D341Med (cell line): Measurements from ENCODE around the gene NRCAM.

Experiments used
- DNase-seq: peaks from one replicate; pipeline ENCODE4 v3.0.0; 2012; ENCODE audit warnings: low spot score

The NRCAM gene

GRCh38 chr7:108247614-108248013, 208.6 kb downstream of the NRCAM start:
- DNase-seq: no peak

DNA sequence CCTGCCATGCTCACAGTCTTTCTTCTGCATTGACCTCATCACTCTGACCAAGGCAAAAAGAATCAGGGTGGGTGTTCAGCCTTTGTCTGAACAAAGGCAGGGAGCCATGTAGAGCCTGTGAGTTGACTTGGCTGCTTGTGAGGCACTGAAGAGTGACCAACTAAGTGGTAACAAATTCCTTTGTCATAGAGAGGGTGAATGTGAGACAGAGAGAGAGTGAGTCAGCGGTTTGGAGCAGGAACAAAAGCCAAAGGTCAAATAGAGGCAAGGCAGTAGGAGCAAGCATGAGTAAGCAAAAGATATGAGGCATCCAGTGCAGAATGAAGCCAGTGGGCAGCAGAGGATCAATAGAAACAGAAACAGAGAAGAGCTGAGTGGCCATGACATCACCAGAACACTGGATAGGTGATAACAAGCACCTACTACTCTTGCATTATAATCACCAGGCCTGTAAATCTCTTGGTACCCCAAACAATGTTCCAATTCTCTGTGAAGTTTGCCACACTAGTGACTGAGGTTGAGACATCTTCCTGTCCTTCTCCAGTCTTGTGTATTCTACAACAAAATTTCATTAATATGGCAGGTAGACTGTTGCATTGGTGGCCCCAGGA, 209.9 kb downstream of the NRCAM start:
- DNase-seq: no peak

GRCh38 chr7:108245523-108246226, 210.6 kb downstream of the NRCAM start:
- DNase-seq: no peak

GRCh38 chr7:108244110-108244509, 212.1 kb downstream of the NRCAM start:
- DNase-seq: no peak

GRCh38 chr7:108239501-108240225, 216.6 kb downstream of the NRCAM start:
- peak; percentile 64 for DNase-seq

- no peak for DNase-seq
Measured at GRCh38 chr7:108236681-108237415, 219.4 kb downstream of the NRCAM start.

DNA sequence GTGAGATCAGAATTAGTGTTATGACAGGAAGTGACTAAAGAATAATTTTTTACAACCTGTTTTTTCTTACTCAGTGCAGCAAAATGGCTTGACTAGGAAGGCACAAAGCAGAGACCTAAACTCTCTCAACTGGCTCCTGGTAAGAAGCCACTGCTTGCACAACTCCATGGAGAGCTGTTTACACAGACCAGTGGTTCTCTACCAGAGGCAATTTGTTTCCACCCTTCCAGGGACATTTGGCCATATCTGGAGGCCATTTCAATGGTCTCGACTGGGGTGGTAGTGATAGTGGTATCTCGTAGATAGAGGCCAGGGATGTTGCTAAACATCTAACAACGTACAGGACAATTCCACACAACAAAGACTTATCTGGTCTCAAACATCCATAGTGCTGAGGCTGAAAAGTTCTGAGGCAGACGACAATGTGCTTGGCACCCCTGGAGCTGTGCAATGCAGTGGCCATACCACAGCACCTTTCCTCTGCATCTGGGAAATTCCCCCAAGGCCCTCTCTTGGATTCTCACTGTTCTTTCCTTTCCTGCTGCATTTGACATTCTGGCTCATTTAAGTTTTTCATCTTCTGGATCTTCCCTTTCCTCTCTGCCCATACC, 220.7 kb downstream of the NRCAM start:
- DNase-seq: no peak

GRCh38 chr7:108234971-108235450, 221.2 kb downstream of the NRCAM start:
- no peak for DNase-seq

GRCh38 chr7:108234281-108234680, 222.0 kb downstream of the NRCAM start:
- no peak for DNase-seq

GRCh38 chr7:108232076-108232475, 224.2 kb downstream of the NRCAM start:
- no peak for DNase-seq

- no peak for DNase-seq
Measured at GRCh38 chr7:108231221-108231620, 225.0 kb downstream of the NRCAM start.

GRCh38 chr7:108227366-108227765, 228.9 kb downstream of the NRCAM start:
- no peak for DNase-seq

DNA sequence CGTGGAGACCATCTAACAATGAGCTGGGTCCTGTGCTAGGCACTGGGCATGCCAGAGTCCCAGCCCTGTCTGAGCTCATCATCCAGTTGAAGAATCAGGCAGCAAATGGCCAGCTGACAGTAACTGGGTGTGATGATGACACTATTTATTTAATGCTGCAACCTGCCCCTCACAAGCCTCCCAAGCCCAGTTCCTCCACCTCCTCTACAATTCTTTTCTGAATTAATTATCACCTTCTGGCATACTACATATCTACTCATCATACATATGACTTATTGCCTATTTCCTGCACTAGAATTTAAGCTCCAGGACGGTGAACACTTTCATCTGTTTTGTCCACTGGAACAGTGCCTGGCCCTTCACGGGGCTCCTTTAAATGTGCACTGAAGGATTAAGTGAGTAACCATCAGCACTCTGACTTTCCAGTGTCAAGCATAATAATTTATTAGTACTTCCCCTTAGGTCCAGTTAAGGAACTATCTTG, 229.4 kb downstream of the NRCAM start:
- DNase-seq: no peak

DNA sequence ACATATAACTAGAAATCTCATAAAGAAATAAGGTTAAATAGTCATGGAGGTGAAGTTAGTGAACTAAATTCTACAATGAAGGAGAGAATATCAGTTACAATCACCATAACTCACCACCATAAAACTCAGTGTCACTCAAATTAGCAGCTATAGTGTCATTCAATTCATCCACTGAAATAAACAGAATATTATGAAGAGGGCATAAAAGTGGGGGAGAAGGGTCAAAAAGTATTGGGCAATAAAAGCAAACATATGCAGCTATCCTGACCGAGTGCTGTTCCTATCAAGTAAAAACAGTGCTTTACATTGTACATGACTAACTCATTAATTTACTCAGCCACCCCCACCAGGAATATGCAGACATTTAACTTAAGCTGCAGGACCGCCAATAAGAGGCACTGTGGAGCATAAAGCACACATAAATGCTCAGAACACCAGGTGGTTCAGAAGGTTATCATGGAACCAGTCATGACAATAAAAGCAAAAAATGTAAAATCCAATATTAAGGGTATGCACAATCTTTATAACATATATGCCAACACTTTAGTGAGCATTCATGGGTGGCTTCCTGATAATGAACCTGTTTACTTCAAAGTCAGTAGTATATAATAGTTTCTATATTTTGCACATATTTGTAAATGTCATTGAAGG, 230.6 kb downstream of the NRCAM start:
- no peak for DNase-seq

DNA sequence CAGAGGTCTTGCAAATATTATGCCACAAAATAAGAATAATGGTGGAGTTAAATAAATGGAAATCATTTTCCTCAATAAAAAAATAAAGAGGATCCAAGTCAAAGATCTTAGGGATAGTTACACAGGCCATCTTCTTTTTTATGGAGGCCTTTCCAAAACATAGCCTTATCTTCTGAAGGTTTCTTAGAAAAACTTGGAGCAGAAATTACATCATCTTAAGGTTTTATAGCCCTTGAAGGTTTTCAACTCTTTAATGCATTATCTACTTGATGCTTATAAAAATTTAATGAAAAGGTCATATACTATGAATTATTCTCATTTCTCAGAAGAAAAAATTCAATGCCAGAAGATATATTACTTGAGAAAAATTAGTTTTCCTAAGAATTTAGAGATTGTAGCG, 231.8 kb downstream of the NRCAM start:
- no peak for DNase-seq

DNA sequence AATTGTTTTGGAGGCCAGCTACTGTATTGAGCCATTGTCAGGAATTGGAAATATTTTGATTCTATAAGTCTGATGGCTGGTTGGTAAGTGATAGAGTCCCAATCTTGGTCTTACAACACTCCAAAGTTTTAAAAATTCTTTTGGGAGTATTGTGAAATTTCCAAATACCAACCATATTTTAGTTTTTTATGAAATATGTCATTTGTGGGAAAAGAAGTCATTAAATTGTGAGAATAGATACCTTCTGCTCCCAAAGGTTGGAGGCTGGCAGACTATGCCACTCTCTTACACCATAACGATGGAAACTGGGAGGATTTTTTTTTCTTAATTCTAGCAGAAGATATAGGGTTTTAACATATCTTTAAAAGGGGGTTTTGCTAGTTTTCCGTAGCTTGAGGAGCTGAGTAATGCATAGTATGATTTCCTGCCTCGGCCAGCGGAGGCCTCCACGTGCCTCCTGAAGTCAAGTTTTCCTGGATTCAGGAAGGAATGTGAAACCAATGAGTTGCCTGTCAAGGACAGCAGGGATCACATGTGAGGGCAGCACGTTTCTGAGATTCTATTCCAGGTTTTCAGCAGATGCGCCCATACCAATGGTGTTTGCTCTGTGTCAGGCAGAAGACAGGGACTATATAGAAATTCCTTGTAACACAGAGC, 233.9 kb downstream of the NRCAM start:
- no peak for DNase-seq

GRCh38 chr7:108211382-108212201, 244.6 kb downstream of the NRCAM start:
- DNase-seq: no peak

- DNase-seq: no peak
Measured at GRCh38 chr7:108210796-108211195, 245.4 kb downstream of the NRCAM start.

GRCh38 chr7:108205311-108205710, 250.9 kb downstream of the NRCAM start:
- DNase-seq: no peak

- no peak for DNase-seq
Measured at GRCh38 chr7:108204281-108204796, 251.9 kb downstream of the NRCAM start.
